ENCODE results near the gene FBXL19. TPM values are rescaled to one million over a fixed set of nuclear protein-coding genes. Genes with fewer than 3 reads are reported as not detected.

The FBXL19 gene
- total RNA-seq, 4 donors from 2014 or later: 4.7 to 9.1 (median 6.9) TPM

DNA sequence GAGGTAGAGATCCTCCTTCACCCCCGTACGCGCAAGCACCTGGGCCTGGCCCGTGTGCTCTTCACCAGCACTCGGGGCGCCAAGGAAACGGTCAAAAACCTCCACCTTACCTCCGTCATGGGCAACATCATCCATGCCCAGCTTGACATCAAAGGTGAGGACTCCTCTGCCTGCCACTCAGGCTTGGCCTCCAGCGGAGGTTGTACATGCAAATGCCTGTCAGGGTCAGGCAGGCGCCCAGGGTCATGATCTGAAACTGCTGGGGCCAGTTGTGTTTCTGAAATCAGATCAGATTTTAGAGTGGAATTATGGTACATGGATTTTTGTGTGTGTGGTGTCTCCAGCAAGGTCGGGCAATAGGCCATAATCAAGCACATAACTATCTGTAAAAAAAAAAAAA is 38.0 kb downstream of the FBXL19 start:
- TF ChIP-seq, protein P1, sequence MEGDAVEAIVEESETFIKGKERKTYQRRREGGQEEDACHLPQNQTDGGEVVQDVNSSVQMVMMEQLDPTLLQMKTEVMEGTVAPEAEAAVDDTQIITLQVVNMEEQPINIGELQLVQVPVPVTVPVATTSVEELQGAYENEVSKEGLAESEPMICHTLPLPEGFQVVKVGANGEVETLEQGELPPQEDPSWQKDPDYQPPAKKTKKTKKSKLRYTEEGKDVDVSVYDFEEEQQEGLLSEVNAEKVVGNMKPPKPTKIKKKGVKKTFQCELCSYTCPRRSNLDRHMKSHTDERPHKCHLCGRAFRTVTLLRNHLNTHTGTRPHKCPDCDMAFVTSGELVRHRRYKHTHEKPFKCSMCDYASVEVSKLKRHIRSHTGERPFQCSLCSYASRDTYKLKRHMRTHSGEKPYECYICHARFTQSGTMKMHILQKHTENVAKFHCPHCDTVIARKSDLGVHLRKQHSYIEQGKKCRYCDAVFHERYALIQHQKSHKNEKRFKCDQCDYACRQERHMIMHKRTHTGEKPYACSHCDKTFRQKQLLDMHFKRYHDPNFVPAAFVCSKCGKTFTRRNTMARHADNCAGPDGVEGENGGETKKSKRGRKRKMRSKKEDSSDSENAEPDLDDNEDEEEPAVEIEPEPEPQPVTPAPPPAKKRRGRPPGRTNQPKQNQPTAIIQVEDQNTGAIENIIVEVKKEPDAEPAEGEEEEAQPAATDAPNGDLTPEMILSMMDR (IDR thresholded peaks at IDR 0.05): no peak
- DNase-seq (ENCODE audit: low spot score) (no peak), ATAC-seq (ENCODE audit: low FRiP score) (no peak)

DNA sequence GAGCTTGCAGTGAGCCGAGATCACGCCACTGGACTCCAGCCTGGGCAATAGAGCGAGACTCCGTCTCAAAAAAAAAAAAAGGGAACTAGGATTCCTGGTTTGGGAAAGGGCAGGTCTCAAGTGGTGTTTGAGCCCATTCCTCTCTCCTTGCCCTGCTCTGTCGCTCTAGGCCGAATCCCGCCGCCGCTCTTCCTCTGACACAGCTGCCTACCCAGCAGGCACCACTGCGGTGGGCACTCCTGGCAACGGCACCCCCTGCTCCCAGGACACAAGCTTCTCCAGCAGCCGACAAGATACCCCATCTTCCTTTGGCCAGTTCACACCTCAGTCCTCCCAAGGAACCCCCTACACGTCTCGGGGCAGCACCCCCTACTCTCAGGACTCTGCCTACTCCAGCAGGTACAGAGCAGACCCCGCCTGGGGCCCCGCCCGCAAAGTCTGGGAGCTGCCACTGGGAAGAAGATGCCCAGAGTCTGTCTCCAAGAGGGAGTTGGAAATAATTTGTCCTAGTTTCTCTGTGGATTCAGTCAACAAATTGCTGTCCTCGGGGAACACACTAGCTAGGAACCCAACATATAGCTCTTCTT is 40.6 kb downstream of the FBXL19 start:
- TF ChIP-seq, protein P1 (IDR thresholded peaks at IDR 0.05): no peak
- no peak for DNase-seq (ENCODE audit: low spot score)
- no peak for ATAC-seq (ENCODE audit: low FRiP score)

DNA sequence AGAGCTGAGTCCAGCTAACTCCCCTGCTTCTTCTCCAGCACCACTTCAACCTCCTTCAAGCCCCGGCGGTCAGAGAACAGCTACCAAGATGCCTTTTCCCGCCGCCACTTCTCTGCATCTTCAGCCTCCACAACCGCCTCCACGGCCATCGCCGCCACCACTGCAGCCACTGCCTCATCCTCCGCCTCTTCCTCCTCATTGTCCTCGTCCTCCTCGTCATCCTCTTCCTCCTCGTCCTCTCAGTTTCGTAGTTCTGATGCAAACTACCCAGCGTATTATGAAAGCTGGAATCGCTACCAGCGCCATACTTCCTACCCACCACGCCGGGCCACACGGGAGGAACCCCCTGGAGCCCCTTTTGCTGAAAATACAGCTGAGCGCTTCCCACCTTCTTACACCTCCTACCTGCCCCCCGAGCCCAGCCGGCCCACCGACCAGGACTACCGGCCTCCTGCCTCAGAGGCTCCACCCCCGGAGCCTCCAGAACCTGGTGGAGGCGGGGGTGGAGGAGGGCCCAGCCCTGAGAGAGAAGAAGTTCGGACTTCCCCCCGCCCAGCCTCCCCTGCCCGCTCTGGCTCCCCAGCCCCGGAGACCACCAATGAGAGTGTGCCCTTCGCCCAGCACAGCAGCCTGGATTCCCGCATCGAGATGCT is 41.3 kb downstream of the FBXL19 start:
- ATAC-seq (ENCODE audit: low FRiP score): no peak
- TF ChIP-seq, protein P1 (IDR thresholded peaks at IDR 0.05): no peak
- no peak for DNase-seq (ENCODE audit: low spot score)

GRCh38 chr16:30965436-30965835 is 42.1 kb downstream of the FBXL19 start:
- TF ChIP-seq, protein P1 (IDR thresholded peaks at IDR 0.05): no peak
- no peak for DNase-seq (ENCODE audit: low spot score)
- no peak for ATAC-seq (ENCODE audit: low FRiP score)

- no peak for DNase-seq (ENCODE audit: low spot score)
- TF ChIP-seq, protein P1 (IDR thresholded peaks at IDR 0.05): no peak
- no peak for ATAC-seq (ENCODE audit: low FRiP score)
Measured at GRCh38 chr16:30966033-30966619, 42.8 kb downstream of the FBXL19 start.

GRCh38 chr16:30967795-30968194 is 44.4 kb downstream of the FBXL19 start:
- TF ChIP-seq, protein P1 (IDR thresholded peaks at IDR 0.05): no peak
- ATAC-seq (ENCODE audit: low FRiP score) (no peak), DNase-seq (ENCODE audit: low spot score) (no peak)
